HEK293T (cell line): Measurements from ENCODE around the gene NEBL.

Experiments used
- ARNT ChIP-seq: fragments of 450-650 bp; IDR thresholded peaks from 2 replicates; pipeline ENCODE4 v1.6.1; 2017; ENCODE audit warnings: mild to moderate bottlenecking
- BHLHE40 ChIP-seq: fragments of 450-650 bp; IDR thresholded peaks from 2 replicates; pipeline ENCODE4 v1.6.1; 2016; ENCODE audit warnings: mild to moderate bottlenecking, moderate library complexity, borderline replicate concordance
- CTBP1 ChIP-seq: fragments of 450-650 bp; IDR thresholded peaks from 2 replicates; pipeline ENCODE4 v1.6.1; 2016; ENCODE audit warnings: borderline replicate concordance
- FOXA1 ChIP-seq: fragments of 450-650 bp; IDR thresholded peaks from 2 replicates; pipeline ENCODE4 v1.6.1; 2016; ENCODE audit warnings: mild to moderate bottlenecking
- FOXK2 ChIP-seq: fragments of 450-650 bp; IDR thresholded peaks from 2 replicates; pipeline ENCODE4 v1.6.1; 2016; ENCODE audit warnings: mild to moderate bottlenecking
- FOXM1 ChIP-seq: fragments of 450-650 bp; IDR thresholded peaks from 2 replicates; pipeline ENCODE4 v1.6.1; 2017; ENCODE audit warnings: mild to moderate bottlenecking, borderline replicate concordance
- HDGF ChIP-seq: fragments of 450-650 bp; IDR thresholded peaks from 2 replicates; pipeline ENCODE4 v1.6.1; 2017; ENCODE audit warnings: antibody characterized with exemption, borderline replicate concordance
- L3MBTL2 ChIP-seq: fragments of 450-650 bp; conservative IDR thresholded peaks from 2 replicates; pipeline ENCODE4 v1.6.1; 2016; ENCODE audit warnings: mild to moderate bottlenecking
- NFRKB ChIP-seq: fragments of 450-650 bp; IDR thresholded peaks from 2 replicates; pipeline ENCODE4 v1.6.1; 2016; ENCODE audit warnings: mild to moderate bottlenecking, moderate library complexity
- TARDBP ChIP-seq: fragments of 450-650 bp; IDR thresholded peaks from 2 replicates; pipeline ENCODE4 v1.6.1; 2016
- ZNF384 ChIP-seq: fragments of 450-650 bp; IDR thresholded peaks from 2 replicates; pipeline ENCODE4 v1.6.1; 2016

DNA sequence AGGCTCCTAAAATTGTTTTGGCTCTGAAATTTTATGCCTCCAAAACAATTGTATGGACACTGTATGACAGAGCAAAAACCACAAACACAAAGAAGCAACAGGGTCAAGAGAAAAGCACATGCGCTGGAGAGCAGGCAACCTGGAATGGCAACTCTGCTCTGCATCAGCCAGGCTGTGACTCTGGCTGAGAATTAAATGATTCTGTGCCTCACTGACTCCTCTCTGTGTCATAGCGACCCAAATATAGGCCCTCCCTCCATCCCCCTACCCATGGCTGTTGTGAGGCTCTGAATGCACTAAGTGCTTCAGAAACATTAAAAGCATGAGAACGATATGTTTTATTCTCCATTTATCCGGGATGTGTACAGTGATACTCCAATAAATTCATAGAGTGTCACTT is 24.9 kb upstream of the NEBL start:
- TF ChIP-seq ARNT, result no peak
- TF ChIP-seq FOXK2, result no peak
- TF ChIP-seq TARDBP, result no peak
- no peak for TF ChIP-seq ZNF384
- no peak for TF ChIP-seq NFRKB
- TF ChIP-seq BHLHE40, result no peak
- TF ChIP-seq HDGF, result no peak
- TF ChIP-seq FOXM1, result no peak
- no peak for TF ChIP-seq L3MBTL2
- no peak for TF ChIP-seq CTBP1
- TF ChIP-seq FOXA1, result no peak
